Stimulated activated CD4-positive, alpha-beta T cell treated with anti-CD3 and anti-CD28 coated beads, Interleukin-15, amount 100 ng/mL, for 48 hours (primary cell): ENCODE results near the gene PPP2R2C.

ENCODE experiments used
- DNase-seq, 2 donors: peaks; one replicate each; pipeline ENCODE4 v3.0.0-alpha.2; 2020; ENCODE audit warnings: low read depth in 2 of 2

PPP2R2C gene

DNA sequence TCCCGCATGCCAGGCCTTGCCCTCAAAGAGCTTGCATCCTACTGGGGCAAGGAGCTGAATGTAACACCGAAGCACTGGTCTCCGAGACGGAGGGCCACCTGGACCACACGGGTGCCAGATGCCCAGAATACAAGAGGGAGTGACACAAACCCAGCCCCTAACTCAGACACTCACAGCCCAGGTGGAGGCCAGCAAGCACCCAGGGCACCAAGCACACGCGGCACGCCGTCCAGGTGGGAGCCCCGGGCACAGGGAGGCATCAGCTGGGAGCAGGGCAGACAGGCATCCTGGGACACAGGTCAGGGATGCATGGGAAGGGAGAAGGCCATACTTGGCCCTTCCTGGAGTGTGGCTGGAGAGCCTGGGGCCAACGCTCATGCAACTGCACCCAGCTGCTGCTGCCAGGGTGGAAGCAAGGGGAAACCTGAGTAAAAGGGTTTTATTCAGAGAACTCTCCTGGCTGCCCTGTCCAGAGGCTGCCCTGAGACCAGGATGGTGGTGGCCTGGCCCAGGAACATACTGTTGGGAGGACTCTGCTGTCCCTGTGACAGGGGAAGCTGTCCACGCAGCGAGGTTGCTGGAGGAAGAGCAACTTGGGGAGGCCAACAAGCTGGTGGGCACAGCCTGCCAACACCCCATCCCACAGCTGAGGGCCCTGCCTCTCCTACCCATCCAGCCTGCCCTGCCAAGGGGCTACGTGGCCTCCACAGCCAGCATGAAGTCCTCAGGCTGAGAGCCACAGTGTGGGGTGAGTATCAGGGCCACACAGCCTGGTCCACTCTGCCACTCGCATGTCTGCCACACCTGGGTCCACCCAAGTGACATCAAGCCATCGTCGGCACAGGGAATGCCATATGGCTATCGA is 22.2 kb upstream of the PPP2R2C start:
- DNase-seq = no peak

DNA sequence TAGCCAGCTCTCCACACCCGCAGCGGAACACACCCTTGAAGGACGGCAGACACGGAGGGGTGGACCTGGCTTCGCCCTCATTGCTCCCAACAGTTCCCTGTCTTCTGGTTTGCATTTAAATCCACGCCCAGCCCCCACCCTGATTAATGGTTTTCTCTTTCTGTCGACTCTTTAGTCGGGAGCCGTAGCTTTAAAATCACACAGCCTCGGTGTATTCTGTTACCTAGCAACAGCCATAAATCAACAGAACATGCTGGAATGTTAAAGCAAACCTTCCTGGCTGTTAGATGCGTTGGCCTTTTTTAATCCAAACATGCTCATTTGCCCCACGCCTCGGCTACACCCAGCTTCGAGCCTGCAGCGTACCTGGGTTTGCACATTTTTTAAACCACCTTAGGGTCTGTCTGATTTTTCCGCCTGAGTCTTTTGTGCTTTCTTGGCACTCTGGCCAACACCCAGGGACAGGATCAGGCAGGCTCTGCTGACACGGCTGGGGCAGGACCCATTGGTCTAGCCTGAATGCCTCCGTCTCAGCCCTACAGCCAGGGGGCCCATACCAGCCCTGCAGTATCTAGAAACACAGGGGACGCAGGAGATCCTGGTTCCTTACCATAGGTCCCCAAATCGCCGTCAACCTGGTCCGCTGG is 21.4 kb upstream of the PPP2R2C start:
- no peak for DNase-seq

DNA sequence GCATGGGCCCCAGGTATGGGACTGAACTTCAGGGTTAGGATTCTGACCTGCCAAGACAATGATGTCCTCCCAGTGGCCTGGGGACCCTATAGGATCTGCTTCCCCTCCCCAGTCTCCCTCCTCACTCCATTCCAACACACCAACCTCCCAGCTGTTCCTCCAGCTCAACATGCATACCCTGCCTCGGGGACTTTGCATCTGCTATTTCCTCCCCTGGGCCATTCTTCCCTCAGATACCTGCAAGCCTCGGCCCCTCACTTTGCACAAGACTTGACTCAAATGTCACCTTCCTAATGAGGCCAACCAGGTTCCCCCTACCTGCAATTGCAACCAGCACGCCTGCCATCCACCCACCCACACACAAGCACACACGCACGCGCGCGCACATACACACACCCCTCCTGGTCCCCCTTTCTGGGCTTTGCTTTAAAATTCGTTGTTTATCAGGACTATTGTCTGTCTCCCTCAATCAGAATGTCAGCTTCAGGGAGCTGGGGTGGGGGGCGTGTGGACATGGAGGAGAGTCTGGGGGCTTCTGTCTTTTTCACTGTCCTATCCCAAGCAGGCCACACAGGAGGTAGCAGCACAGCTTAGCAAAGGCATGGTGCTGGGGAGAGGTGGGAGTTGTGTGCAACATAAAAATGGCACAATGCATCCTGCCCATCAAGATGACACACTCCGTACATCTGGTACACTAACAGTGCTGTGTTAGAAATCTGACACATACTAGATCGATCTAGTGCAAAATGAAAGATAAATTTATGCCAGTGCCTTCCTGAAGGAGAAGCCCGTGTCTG is 20.6 kb upstream of the PPP2R2C start:
- DNase-seq = no peak

DNA sequence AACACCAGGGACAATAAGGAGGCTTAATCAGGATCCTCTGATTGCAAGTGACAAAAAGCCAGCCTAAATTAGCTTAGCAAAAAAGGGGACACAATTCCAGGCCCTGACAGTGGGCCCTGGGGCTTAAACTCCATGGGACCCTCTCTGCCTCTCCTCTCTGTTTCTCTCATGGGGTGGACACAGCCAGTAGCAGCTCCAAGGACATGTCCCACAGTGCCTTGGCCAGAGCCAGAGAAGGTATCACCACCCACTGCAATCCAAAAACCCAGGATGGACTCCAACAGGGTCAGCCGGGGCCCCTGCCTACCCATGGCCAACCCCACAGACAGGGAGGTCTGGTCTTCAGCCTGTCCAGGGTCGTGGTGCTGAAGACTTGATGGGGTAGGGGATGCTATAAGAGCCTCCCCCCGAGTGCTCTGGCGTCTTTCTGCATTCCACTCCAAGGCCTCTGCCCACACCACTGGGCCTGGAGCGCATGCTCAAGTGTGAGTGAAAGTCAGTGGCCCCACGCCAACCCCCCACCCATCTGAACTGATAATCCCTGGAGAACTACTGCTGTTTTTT is 19.7 kb upstream of the PPP2R2C start:
- no peak for DNase-seq

DNA sequence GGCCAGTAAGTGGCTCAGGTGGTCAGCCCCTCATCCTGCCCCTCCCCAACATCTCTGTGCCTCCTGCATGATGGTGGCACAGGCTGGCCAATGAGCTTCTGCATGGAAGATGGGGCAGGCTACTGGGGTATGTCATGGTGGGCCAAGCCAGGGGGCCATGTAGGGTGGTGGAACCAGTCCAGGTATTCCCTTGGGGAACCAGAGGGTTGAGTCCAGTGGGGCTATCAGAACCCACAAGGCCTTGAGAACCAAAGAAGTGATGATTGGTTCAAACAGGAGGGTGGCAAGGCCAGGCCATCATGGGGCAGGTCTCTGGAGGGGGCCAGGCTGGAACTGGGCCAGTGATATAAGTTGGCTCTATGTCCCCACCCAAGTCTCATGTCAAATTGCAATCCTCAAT is 18.8 kb upstream of the PPP2R2C start:
- no peak for DNase-seq

DNA sequence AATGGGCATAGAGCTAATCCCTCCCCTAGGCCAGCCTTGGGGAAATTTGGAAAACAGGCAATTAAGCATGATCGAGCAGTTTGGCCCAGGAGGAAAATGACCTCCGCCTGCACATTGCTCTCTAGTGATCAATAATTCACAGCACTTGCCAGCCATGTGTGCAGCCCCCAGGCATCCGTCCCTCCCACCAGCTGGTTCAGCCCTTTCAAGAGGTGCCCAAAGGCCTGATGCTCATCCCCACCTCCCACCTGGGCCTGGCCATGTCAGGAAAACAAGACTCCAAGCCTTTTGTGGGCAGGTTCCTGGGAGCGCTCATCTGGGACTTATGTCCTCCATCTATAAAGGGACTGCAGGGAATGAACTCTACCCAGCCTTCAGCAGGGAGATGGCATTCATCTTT is 17.5 kb upstream of the PPP2R2C start:
- DNase-seq = no peak

DNA sequence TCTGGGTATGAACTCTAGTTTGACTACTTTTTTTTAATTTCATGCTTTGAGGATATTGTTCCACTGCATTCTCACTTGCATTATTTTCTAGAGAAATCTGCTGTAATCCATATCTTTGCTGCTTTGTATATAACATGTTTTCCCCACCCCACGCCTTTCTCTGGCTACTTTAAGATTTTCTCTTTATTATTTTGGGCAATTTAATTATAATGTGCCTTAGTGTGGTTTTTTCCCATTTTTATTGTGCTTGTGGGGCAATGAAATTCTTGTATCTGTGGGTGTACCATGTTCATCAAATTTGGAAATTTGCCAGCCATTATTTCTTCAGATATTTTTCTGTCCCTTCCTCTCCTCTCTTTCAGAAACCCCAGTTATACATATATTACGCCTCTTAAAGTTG is 15.1 kb upstream of the PPP2R2C start:
- no peak for DNase-seq

DNA sequence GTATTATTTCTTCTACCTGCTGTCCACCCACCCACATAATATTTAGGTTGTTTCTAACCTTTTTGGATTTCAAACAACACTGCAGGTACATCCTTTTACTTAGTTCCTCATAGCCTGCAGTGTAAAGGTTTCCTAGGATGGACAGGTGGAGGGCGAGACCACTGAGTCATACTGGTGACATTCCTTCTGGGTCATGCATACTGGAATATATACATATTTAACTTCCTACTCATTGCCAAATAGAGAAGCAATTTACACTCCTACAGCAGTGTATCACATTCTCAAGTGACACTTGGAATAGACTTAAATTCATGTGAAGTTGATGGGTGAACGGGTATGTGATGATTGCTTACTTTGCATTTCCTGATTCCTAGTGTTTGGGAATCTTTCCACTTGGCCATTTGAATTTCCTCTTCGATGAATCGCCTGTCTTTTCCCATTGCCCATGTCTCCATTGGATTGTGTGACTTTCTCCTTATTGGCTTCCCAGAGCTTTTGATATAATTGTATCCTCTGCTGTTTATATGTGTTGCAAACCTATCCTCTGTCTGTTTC is 8.2 kb upstream of the PPP2R2C start:
- no peak for DNase-seq

DNA sequence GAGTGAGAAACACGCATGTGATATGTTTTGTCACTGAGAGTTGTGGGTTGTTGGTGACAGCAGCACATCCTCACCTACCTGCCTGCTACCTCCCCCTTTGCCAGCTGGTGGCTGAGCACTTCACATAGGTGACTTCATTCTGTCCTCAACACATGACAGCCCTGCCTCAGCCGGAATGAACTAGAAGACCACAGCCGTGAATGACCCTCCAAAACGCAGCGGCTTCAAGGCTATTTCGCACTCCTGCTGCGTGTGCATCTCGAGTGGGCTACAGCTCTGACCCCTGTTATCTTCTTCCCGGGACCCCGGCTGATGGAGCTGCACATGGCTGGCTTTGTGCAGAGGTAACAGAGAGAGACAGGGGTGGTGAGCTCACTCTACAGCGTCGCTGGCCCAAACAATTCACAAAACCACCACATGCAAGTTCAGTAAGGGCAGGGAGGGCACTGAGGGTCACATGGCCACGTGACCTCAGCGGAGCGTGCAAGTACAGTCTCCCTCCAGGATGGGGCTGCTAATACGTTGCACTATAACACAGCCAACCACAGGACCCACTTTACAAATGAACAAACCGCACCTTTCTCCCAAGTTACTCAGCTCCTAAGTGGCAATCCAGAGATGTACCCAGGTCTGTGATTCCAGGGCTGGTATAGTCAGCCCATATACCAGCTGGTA is 6.3 kb upstream of the PPP2R2C start:
- no peak for DNase-seq

DNA sequence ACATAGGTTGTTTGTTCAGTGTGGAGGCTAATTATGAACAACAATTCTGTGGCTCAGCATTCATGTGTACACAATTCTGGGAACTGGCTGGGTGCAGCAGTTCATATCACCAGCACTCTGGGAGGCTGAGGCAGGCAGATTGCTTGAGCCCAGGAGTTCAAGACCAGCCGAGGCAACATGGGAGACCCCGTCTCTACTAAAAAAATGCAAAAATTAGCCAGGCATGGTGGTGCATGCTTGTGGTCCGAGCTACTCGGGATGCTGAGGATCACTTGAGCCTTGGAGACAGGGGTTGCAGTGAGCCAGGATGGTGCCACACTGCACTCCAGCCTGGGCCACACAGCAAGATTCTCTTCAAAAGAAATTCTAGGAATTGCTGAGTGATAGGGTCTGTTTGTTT is 4.5 kb upstream of the PPP2R2C start:
- no peak for DNase-seq

DNA sequence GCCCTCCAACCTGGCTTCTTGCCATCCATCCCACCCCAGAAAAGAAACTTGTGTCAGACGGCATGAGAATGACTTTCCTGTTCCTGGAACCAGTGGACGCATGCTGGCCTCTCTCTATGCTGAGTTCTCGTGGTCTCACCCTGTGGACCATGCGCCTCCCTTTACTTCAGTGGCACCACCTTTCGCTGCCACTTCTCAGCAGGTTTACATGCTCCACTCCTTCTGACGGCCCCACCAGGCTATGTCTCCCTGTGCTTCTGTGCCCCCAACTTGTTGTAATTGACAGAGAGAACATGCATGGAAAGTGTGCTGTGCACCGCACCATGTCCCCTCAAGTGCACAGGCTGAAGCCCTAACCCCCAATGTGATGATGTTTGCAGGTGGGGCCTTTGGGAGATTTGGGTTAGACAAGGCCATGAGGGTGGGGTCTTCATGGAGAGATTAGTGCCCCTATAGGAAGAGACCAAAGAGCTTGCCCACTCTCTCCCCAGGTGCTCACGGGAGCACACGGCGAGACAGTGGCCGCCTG is 3.1 kb upstream of the PPP2R2C start:
- no peak for DNase-seq

DNA sequence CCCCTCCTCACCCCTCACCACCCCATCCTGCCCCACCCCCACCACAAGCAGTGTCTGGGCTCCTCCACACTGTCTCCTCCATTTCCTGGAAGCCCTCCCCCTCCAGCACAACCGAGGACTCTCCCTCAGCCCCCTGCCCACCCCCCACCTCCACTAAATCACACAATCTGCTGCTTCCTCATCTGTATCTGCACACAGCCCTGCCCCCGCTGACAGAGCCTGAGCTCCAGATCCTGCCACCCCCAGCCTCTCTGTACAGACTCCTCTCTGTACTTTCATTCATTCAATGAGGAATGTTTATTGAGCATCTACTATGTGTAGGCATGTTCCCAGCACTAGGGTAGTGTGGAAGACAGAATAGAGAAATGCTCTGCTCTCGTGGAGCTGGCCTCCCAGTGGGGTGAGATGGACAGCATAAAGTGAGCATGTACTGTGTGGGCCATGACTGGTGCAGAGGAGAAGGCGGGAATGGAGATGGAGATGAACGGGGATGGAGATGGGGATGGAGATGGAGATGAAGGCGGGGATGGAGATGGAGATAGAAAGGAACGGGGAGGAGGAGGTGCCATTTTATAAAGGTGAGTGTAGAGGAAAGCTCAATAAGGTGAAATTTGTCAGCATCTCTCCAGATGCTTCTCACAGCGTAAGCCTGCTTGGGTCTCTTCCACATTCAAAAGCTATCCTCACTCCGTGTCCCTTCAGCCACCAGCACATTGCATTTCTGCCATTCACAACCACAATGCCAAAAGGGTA is 2.5 kb upstream of the PPP2R2C start:
- DNase-seq = no peak

DNA sequence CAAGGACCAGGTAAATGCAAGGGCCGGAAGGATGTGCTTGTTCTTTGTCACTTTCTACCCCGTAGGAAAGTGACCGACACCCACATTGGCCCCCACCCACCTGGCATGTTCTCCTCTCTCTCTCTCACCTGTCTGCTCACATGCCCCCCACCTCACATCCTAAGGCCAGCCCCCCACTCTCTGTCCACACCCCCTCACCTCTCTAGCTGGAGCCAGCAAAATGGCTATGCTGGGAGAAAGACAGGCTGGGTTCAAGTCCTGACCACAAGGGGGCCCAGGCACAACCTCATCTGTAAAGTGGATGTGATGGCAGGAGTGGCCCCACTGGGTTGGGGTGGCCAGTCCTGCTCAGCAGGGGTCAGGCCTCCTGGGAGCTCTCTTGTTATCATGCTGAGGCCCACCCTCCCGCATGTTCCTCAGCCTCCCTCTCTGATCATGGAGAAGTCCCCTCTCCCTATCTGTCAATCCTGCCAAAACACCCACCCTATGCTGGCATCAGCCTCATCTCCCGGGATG is 1.7 kb upstream of the PPP2R2C start:
- DNase-seq = no peak

DNA sequence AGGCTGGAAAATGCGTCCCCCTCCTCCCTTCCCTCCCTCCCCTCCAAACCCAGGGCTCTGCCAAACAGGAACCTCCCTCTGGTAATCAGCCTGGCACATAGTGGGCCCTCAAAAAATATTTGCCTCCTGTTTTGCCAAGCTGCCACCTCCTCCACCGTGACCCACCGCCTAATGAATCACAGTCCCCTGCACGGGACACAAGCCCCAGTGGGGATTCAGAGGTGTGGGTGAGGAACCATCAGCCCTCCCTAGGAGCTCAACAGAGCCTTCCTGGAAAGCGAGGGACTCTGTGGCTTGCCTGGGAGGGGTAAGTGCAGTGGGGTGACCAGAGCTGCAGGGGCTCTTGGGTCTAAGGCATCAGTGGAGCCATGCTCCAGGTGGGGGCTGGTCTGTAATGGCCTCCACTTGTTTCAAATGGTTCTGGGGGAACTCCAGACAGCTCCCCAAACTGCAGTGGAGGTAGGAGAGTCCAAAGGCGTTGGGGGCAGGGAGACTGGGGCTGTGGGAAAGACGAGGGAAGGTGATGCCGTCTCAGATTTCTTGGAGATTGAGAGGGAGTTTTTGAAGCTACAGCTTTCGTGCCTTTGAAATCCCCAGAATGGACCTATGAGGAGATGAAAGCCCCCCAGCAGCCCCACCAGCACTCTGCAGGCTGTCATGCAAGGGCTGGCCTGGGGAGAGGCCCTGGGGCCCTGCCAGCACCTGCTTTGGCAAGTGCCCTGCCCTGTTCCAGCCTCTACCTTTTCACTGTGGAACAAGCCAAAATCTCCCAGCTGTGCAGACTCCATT is 1.0 kb upstream of the PPP2R2C start:
- DNase-seq = no peak

DNA sequence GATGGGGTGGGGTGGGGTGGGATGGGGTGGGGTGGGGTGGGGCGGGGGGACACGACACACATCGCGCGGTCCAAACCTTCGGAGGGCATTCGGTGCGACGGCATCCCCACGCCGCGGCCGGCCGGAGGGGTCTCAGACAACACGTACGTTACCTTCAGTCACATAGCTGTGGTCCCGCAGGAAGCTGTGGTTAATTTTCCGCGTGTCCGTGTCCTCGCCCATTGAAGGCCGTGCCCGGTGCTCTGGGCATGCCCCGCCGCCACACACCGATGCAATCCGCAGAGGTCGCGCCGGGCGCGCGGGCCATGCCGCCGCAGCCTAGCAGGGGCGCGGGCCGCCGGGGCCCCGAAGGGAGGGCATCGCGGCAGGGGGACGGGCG is 417 bp downstream of the PPP2R2C start:
- no peak for DNase-seq

DNA sequence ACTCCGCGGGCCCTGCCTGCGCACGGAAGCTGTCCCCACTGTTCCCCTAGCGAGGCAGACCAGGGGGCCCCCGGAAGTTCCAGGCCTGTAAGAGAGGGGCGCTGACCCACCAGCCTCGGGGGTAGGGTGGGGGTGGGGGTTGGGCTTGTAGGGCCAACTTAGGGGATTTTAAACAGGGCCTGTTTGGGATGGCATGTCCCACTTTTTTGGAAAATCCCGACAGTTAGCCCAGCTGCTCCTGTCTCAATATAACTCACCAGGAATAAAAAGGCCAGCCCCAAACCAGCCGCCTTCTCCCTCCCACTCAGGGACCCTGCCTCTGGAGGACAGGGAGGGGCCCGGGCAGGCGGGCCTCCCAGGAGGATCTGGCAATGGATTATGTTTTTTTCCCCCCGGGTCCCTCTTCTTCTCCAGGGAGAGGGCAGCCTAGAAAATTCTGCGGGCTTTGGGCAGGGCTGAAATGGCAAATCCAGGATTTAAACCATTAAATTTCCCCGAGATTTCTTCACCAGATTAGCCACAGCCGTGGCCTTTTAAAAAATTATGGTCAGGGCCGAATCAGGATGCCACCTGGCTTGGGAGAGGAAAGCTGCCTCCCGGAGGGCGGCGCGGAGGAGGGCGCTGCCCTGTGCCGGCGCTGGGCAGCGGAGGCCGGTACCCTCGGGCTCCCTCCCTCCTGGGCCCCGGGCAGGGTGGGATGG is 957 bp downstream of the PPP2R2C start:
- no peak for DNase-seq

DNA sequence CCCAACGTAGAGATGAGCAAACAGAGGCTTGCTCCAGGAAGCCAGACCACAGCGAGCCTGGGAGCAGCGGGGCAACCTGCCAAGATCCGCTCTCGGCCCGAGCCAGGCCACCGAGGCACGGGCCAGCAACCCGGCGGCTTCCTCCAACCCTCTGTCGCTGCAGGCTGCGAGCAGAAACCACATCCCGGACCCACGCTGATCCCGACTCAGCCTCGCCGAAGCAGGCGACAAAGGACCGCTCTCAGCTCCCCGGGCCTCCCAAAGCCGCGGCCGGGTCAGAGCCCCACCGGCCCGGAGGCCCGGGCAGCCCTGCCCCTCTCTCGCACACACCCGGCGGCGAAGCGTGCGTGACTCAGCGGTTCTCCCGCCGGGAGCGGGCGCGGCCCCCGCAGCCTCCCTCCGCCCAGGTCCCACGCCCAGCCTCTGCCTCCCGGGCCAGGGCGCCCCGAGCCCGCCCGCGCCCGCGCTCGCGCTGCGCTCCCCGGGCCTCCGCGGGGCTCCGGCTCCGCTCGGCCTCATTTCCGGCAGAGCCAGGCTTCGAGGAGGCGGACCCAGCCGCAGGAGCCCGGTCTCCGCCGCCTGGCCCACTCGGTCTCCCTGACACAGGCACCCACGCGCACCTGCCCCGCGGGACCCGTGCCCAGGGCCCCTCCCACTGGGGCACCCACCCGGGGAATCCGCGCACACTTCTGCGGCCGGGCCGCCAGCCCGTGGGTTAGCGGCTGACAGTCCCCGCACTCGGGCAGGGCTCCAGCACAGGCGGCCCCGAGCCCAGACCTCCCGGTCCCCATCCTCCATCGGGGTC is 1.7 kb downstream of the PPP2R2C start:
- no peak for DNase-seq

DNA sequence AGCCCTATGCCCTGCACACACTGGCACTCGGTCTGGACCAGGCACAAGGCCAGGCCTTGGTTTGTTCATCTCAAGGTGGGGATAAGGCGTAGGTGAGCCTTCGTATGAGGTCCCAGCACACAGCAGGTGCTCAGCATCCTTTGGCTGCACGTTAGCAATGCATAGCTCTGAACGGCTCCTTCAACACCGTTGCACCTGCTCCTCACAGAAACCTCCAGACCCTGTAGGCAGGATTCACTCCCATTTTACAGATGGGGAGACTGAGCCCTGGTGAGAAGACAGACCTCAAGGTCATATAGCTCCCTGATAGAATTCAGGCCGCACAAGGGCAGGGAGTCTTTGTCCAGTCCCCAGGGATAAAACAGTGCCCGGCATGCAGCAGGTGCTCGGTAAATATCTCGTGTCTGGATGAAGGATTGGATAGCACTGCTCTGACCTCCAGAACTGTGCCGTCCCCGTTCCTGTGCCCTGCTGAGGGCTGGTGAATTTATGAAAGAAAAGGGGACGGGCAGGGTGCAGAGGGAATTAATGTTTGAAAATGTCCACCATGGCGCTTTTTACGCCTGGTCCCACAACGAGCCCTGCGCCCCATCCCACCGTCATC is 2.4 kb downstream of the PPP2R2C start:
- no peak for DNase-seq
